Heart left ventricle (tissue), 16 donors: ENCODE results near the gene TAS1R3. TPM values are rescaled to one million over a fixed set of nuclear protein-coding genes. Genes with fewer than 3 reads are reported as not detected.

Experiments used
- ATAC-seq, 4 donors: fragments of 200-7000 bp; cut with Tn5 transposase; one replicate each; pipeline ENCODE4 v1.9.1; 2020 to 2022; ENCODE audit warnings: moderate library complexity in 4 of 4, mild to moderate bottlenecking in 3 of 4, moderate number of reproducible peaks in 1 of 4
- DNase-seq, 5 donors: peaks; one replicate each; pipeline ENCODE4 v3.0.0-alpha.2; 2020
- H3K27ac ChIP-seq, 12 donors: fragments of 200-600 bp; sonication (generic) in 4 of 12; one replicate each; pipeline versions ENCODE4 v1.5.0 to v1.8.0; 2016 to 2022; ENCODE audit warnings: mild to moderate bottlenecking in 2 of 12
- H3K27me3 ChIP-seq, 9 donors: fragments of 200-600 bp; sonication (generic) in 2 of 9; one replicate each; pipeline versions ENCODE4 v1.5.1 to v1.8.0; 2016 to 2022; ENCODE audit warnings: mild to moderate bottlenecking in 3 of 9
- H3K36me3 ChIP-seq, 9 donors: fragments of 200-600 bp; sonication (generic) in 2 of 9; one replicate each; pipeline versions ENCODE4 v1.5.0 to v1.8.0; 2018 to 2022; ENCODE audit warnings: mild to moderate bottlenecking in 2 of 9
- H3K4me1 ChIP-seq, 12 donors: fragments of 200-600 bp; sonication (generic) in 4 of 12; one replicate each; pipeline versions ENCODE4 v1.5.0 to v1.8.0; 2016 to 2022; ENCODE audit warnings: mild to moderate bottlenecking in 3 of 12
- H3K4me3 ChIP-seq, 12 donors: fragments of 200-600 bp; sonication (generic) in 4 of 12; one replicate each; pipeline versions ENCODE4 v1.5.0 to v1.8.0; 2017 to 2022; ENCODE audit warnings: mild to moderate bottlenecking in 9 of 12, moderate library complexity in 4 of 12
- H3K9me3 ChIP-seq, 12 donors: fragments of 200-600 bp; sonication (generic) in 4 of 12; one replicate each; pipeline versions ENCODE4 v1.5.0 to v1.8.0; 2016 to 2022; ENCODE audit warnings: mild to moderate bottlenecking in 1 of 12
- CTCF ChIP-seq, 12 donors: fragments of 200-600 bp; sonication (generic) in 4 of 12; IDR thresholded peaks; one replicate each; pipeline versions ENCODE4 v1.5.0 to v1.8.0; 2018 to 2022; ENCODE audit warnings: antibody characterized with exemption in 12 of 12, mild to moderate bottlenecking in 5 of 12
- POLR2A ChIP-seq, 2 donors: fragments of 450-650 bp; IDR thresholded peaks; one replicate each; pipeline ENCODE4 v1.6.1; 2017; ENCODE audit warnings: antibody characterized with exemption in 2 of 2, mild to moderate bottlenecking in 2 of 2, moderate library complexity in 2 of 2
- WGBS, 4 donors: extraction: QIAGEN DNeasy Blood & Tissue Kit in 2 of 4; methylation state at CpG; one replicate each; pipeline versions ENCODE4 v1.1.5 to v1.1.7; 2013 to 2018; 5-methylcytosine and 5-hydroxymethylcytosine counted together
- intact Hi-C, 10 donors: fragments of 100-400 bp; cut with DNase I; formaldehyde crosslinking; loops; one replicate each; pipeline versions ENCODE4 v1.11.1 to v1.14.2; 2022
- polyA plus RNA-seq, 2 donors: library from polyadenylated mRNA; stranded (reverse); fragments of 200-250 nt; gene quantifications; one replicate each; pipeline ENCODE4 v1.2.3, GENCODE V29; 2013
- total RNA-seq, 9 donors: library from RNA; depleted of rRNA in 2 of 9; stranded (reverse); fragments of >200 nt in 2 of 9; fragmentation: NEBNext Ultra II Directional in 3 of 9; extraction: Animal tissue kit (Norgen Biotek cat#: 25700) in 3 of 9; gene quantifications; one replicate each; pipeline versions ENCODE4 v1.1.0 to v1.2.4, GENCODE V29; 2016 to 2023
- donor health status: ischemic (EF 13 %, LVEDD 7.1; RV severe dilation, severe dysfunction).
- donor health status: healthy with polysubstance abuse.
- donor health status: DM: no; HTN: yes; CAD: no.
- donor health status: DM: no; HTN: no; CAD: no.
- donor health status: ischemic (EF 25% LVEDD 6.9; RV normal size, moderate dysfunction).
- donor health status: ischemic (EF 25% LVEDD 5.7; RV mildly dilated, moderate dysfunction).
- donor health status: healthy.
- donor health status: DM: yes; HTN: yes; CAD: no.
- donor health status: ischemic (EF 35%, LVEDD 5.7; RV mildly dilated, moderate dysfunction).
- donor health status: nonischemic (EF 11% LVEDD 7.7; RV severe dilation, severe dysfunction).
- donor health status: DM: yes; HTN: yes; CAD: no.
- donor health status: PGD.
- donor health status: ischemic (EF 29% LVEDD 5.4; RV normal size, mild dysfunction).
- donor health status: nonischemic (EF 23%, LVEDD 6.1; RV moderate dilation, normal function).

TAS1R3 gene
- total and polyA plus RNA-seq, 11 donors, result 0.21 to 1.3 (median 0.38) TPM

GRCh38 chr1:1333551-1334241, 2.6 kb downstream of the TAS1R3 start:
- H3K36me3 ChIP-seq, result peaks cover 0 to 31% (median 18%) of the 10 kb centered on the region in 9 donors
- DNase-seq, result no peak
- no peaks in the 10 kb centered on the region for H3K9me3 ChIP-seq
- no peak overlapping the region for H3K4me3 ChIP-seq
- H3K4me1 ChIP-seq, result peaks cover 0 to 22% (median 8%) of the 10 kb centered on the region in 12 donors
- intact Hi-C loops, result no loop called here
- no peaks in the 10 kb centered on the region for H3K27me3 ChIP-seq
- peak in 2 of 4 donors; percentile 2 to 3 for ATAC-seq
- H3K27ac ChIP-seq, result no peak overlapping the region
- 83 to 89% (median 84%) methylated on average over 26 to 36 of the region's 36 CpGs for WGBS, 4 donors
- no peak for TF ChIP-seq CTCF (IDR thresholded peaks at IDR 0.05)
- TF ChIP-seq POLR2A (IDR thresholded peaks at IDR 0.05), result no peak

- Histone ChIP-seq H3K4me1 (peaks cover 0 to 18% (median 8%) of the 10 kb centered on the region in 12 donors), H3K9me3 (no peaks in the 10 kb centered on the region), H3K27me3 (no peaks in the 10 kb centered on the region), H3K36me3 (peaks cover 0 to 40% (median 22%) of the 10 kb centered on the region in 9 donors), H3K4me3 (no peak overlapping the region), H3K27ac (no peak overlapping the region)
- no peak for ATAC-seq
- no peak for TF ChIP-seq POLR2A (IDR thresholded peaks at IDR 0.05)
- TF ChIP-seq CTCF (IDR thresholded peaks at IDR 0.05), result no peak
- DNase-seq, result no peak
- WGBS, 4 donors, result 57 to 67% (median 64%) methylated on average over 8 to 11 of the region's 11 CpGs
- intact Hi-C loops, result no loop called here
These were observed 3.8 kb downstream of the TAS1R3 start for GRCh38 chr1:1334835-1335234.

GRCh38 chr1:1335283-1335682, 4.2 kb downstream of the TAS1R3 start:
- Histone ChIP-seq H3K27ac (no peak overlapping the region), H3K4me1 (peaks cover 0 to 14% (median 8%) of the 10 kb centered on the region in 12 donors), H3K9me3 (no peaks in the 10 kb centered on the region), H3K36me3 (peaks cover 0 to 44% (median 26%) of the 10 kb centered on the region in 9 donors), H3K4me3 (no peak overlapping the region), H3K27me3 (no peaks in the 10 kb centered on the region)
- TF ChIP-seq POLR2A (IDR thresholded peaks at IDR 0.05) (no peak), CTCF (IDR thresholded peaks at IDR 0.05) (no peak)
- ATAC-seq (no peak), DNase-seq (no peak)
- 62 to 77% (median 69%) methylated on average over 14 to 16 of the region's 16 CpGs for WGBS, 4 donors
- intact Hi-C loops, result no loop called here

- TF ChIP-seq POLR2A (IDR thresholded peaks at IDR 0.05), result no peak
- no peak for TF ChIP-seq CTCF (IDR thresholded peaks at IDR 0.05)
- ATAC-seq (no peak), DNase-seq (no peak)
- intact Hi-C loops, result no loop called here
- H3K36me3 ChIP-seq, result peaks cover 0 to 46% (median 30%) of the 10 kb centered on the region in 9 donors
- H3K4me1 ChIP-seq, result peaks cover 0 to 8% (median 4%) of the 10 kb centered on the region in 12 donors
- H3K27ac ChIP-seq, result no peak overlapping the region
- no peaks in the 10 kb centered on the region for H3K27me3 ChIP-seq
- H3K9me3 ChIP-seq, result no peaks in the 10 kb centered on the region
- H3K4me3 ChIP-seq, result no peak overlapping the region
- 90 to 93% (median 91%) methylated on average over 7 to 21 of the region's 21 CpGs for WGBS, 4 donors
These were observed 4.7 kb downstream of the TAS1R3 start for GRCh38 chr1:1335792-1336248.
